RWPE2 (cell line): ENCODE measurements around the gene KANK4.
A peak's percentile ranks its signal among the peaks of the same experiment; 100 is the strongest.

Experiments used
- ATAC-seq: fragments of 200-7000 bp; cut with Tn5 transposase; 3 replicates; pipeline ENCODE4 v1.9.1; 2021; ENCODE audit warnings: low read depth
- DNase-seq: peaks from one replicate; pipeline ENCODE4 v3.0.0-alpha.2; 2020; ENCODE audit warnings: low spot score
- H3K27ac ChIP-seq: fragments of 450-650 bp; 2 replicates; pipeline ENCODE4 v1.5.1; 2017; ENCODE audit warnings: mild to moderate bottlenecking; ENCODE audit not compliant: poor library complexity, severe bottlenecking
- H3K27me3 ChIP-seq: fragments of 250-450 bp; sonication (Bioruptor Pico); 2 replicates; pipeline ENCODE4 v1.5.1; 2021; ENCODE audit warnings: mild to moderate bottlenecking, moderate library complexity; ENCODE audit not compliant: insufficient read depth, poor library complexity, severe bottlenecking
- H3K36me3 ChIP-seq: fragments of 250-450 bp; sonication (Bioruptor Pico); 2 replicates; pipeline ENCODE4 v1.5.1; 2020; ENCODE audit warnings: low read depth, mild to moderate bottlenecking, moderate library complexity
- H3K4me1 ChIP-seq: fragments of 250-450 bp; sonication (Bioruptor Pico); 2 replicates; pipeline ENCODE4 v1.5.1; 2021; ENCODE audit warnings: mild to moderate bottlenecking, moderate library complexity; ENCODE audit not compliant: insufficient read depth, poor library complexity, severe bottlenecking
- H3K4me3 ChIP-seq: fragments of 250-450 bp; sonication (Bioruptor Pico); 2 replicates; pipeline ENCODE4 v1.5.1; 2021; ENCODE audit warnings: mild to moderate bottlenecking, moderate library complexity; ENCODE audit not compliant: severe bottlenecking
- H3K9me3 ChIP-seq: fragments of 250-450 bp; sonication (Bioruptor Pico); 2 replicates; pipeline ENCODE4 v1.5.1; 2021; ENCODE audit warnings: mild to moderate bottlenecking, moderate library complexity; ENCODE audit not compliant: severe bottlenecking
- CTCF ChIP-seq: fragments of 450-650 bp; IDR thresholded peaks from one replicate; pipeline ENCODE4 v1.5.1; 2017; ENCODE audit warnings: mild to moderate bottlenecking, moderate library complexity; ENCODE audit not compliant: poor library complexity, severe bottlenecking

KANK4 gene

DNA sequence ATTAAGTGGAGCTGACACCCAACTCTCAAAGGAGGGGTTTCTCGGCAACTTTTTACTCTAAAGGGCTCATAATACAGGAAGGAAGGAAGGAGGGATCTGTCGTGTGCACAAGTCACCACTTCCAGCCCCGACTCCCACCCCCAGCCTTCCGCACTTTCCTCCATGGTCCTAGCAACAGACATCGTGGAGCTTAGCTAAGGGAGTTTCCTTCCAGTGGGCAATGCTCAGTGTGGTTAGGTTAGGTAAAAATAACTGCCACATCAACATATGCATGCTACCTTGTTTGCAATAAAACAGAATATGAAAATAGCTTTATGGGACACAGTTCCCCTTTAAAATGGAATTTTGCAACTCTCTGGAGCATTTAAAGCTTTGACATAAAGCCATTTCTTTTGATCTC is 35.2 kb downstream of the KANK4 start:
- no peak for TF ChIP-seq CTCF
- H3K4me1 ChIP-seq, result peaks cover 21% of the 10 kb centered on the region
- H3K27ac ChIP-seq, result no peak overlapping the region
- ATAC-seq, result no peak
- no peaks in the 10 kb centered on the region for H3K9me3 ChIP-seq
- no peaks in the 10 kb centered on the region for H3K27me3 ChIP-seq
- H3K36me3 ChIP-seq, result no peaks in the 10 kb centered on the region
- H3K4me3 ChIP-seq, result no peak overlapping the region
- no peak for DNase-seq

GRCh38 chr1:62282909-62283755 is 36.1 kb downstream of the KANK4 start:
- no peak for TF ChIP-seq CTCF
- ATAC-seq (no peak), DNase-seq (no peak)
- H3K4me1 ChIP-seq, result peaks cover 21% of the 10 kb centered on the region
- H3K27ac ChIP-seq, result peak overlapping the region; percentile 27
- no peaks in the 10 kb centered on the region for H3K9me3 ChIP-seq
- H3K36me3 ChIP-seq, result no peaks in the 10 kb centered on the region
- H3K27me3 ChIP-seq, result no peaks in the 10 kb centered on the region
- no peak overlapping the region for H3K4me3 ChIP-seq

DNA sequence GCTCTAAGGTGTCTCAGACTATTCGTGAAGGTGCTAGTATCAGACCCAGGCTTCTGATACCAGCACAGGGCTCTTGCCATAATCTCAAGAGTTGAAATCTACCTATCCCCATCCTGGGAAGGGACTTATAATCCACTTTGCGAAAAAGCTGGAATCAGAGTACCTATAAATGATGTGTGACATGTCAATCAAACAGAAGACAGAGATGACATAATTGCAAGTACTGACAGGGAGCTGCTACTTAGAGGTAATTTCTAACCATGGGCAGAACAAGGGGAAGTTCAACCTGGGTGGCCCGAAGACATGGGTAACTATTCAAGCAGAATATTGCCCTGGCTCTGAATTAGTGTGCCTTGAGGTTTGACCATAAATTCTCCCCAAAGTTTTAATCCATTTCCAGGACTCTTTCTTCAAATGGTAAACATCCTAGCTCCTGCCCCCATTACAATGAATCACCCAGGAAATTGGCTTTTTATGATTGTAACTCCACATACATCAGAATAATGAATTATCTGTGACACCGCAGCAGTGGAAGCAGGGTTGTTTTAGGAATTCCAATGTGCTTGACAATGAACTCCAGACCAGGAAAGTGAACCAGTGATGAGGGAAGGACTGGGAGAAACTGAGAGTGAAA is 37.2 kb downstream of the KANK4 start:
- H3K27me3 ChIP-seq, result no peaks in the 10 kb centered on the region
- ATAC-seq (no peak), DNase-seq (no peak)
- no peak overlapping the region for H3K4me3 ChIP-seq
- no peak for TF ChIP-seq CTCF
- H3K9me3 ChIP-seq, result no peaks in the 10 kb centered on the region
- H3K27ac ChIP-seq, result peak overlapping the region; percentile 27
- peaks cover 21% of the 10 kb centered on the region for H3K4me1 ChIP-seq
- H3K36me3 ChIP-seq, result no peaks in the 10 kb centered on the region

- no peak for TF ChIP-seq CTCF
- no peaks in the 10 kb centered on the region for H3K36me3 ChIP-seq
- no peaks in the 10 kb centered on the region for H3K27me3 ChIP-seq
- H3K4me1 ChIP-seq, result peaks cover 13% of the 10 kb centered on the region
- no peak overlapping the region for H3K4me3 ChIP-seq
- no peaks in the 10 kb centered on the region for H3K9me3 ChIP-seq
- H3K27ac ChIP-seq, result no peak overlapping the region
- no peak for ATAC-seq
- no peak for DNase-seq
Measured at GRCh38 chr1:62280960-62281465, 38.2 kb downstream of the KANK4 start.

DNA sequence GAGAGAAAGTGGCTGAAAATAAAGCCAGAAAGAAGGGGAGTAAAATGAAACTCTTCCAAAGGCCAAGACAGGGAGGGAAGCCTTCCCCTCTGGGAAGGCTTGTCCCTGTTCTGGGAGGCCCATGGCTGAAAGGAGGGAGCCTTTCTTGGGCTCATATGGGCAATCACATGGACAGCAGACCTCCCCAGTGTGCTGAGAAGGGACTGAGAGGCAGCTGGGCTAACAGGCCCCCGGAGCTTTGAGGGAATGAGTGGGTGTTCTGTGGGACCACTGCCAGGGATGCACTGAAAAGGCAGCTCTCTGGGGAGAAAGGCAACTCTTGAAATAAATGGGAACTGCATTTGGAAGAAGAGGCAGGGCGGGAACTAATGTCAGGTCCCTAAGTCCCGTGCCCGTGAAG is 39.1 kb downstream of the KANK4 start:
- H3K36me3 ChIP-seq, result no peaks in the 10 kb centered on the region
- no peaks in the 10 kb centered on the region for H3K9me3 ChIP-seq
- H3K27me3 ChIP-seq, result no peaks in the 10 kb centered on the region
- no peak for ATAC-seq
- peaks cover 8% of the 10 kb centered on the region for H3K4me1 ChIP-seq
- no peak overlapping the region for H3K27ac ChIP-seq
- no peak for DNase-seq
- no peak overlapping the region for H3K4me3 ChIP-seq
- TF ChIP-seq CTCF, result no peak
